ENCODE results near the gene TMEM191B.
"Not testable (repeated sequence)": the region's sequence is repeated elsewhere in the genome, so short reads cannot be mapped to it uniquely, and the experiment has no call there.

The TMEM191B gene

GRCh38 chr22:18558939-18559338, 31.3 kb downstream of the TMEM191B start:
- not testable (repeated sequence) for H3K4me1 ChIP-seq (ENCODE audit: control insufficient read depth in 5 of 5, insufficient read depth in 5 of 5, low read length in 5 of 5)

GRCh38 chr22:18560099-18560974, 32.7 kb downstream of the TMEM191B start:
- H3K9me3 ChIP-seq (ENCODE audit: control insufficient read depth in 5 of 5, low read length in 5 of 5); H3K4me3 ChIP-seq (ENCODE audit: low read depth in 1 of 5, low read length in 5 of 5); H3K27me3 ChIP-seq (ENCODE audit: control insufficient read depth in 5 of 5, insufficient read depth in 4 of 5, low read length in 5 of 5); H3K27ac ChIP-seq (ENCODE audit: low read depth, low read length); H3K36me3 ChIP-seq (ENCODE audit: control insufficient read depth in 5 of 5, insufficient read depth in 5 of 5, low read length in 5 of 5); H3K9ac ChIP-seq (ENCODE audit: low read length in 5 of 5); H3K4me1 ChIP-seq (ENCODE audit: control insufficient read depth in 5 of 5, insufficient read depth in 5 of 5, low read length in 5 of 5): not testable (repeated sequence)

More at GRCh38 chr22:18558939-18559338, 31.3 kb downstream of the TMEM191B start:
- not testable (repeated sequence) for H3K27me3 ChIP-seq (ENCODE audit: control insufficient read depth in 5 of 5, insufficient read depth in 4 of 5, low read length in 5 of 5); H3K9ac ChIP-seq (ENCODE audit: low read length in 5 of 5); H3K27ac ChIP-seq (ENCODE audit: low read depth, low read length); H3K36me3 ChIP-seq (ENCODE audit: control insufficient read depth in 5 of 5, insufficient read depth in 5 of 5, low read length in 5 of 5); H3K9me3 ChIP-seq (ENCODE audit: control insufficient read depth in 5 of 5, low read length in 5 of 5); H3K4me3 ChIP-seq (ENCODE audit: low read depth in 1 of 5, low read length in 5 of 5)

- H3K4me1 ChIP-seq (ENCODE audit: control insufficient read depth in 5 of 5, insufficient read depth in 5 of 5, low read length in 5 of 5); H3K27me3 ChIP-seq (ENCODE audit: control insufficient read depth in 5 of 5, insufficient read depth in 4 of 5, low read length in 5 of 5); H3K36me3 ChIP-seq (ENCODE audit: control insufficient read depth in 5 of 5, insufficient read depth in 5 of 5, low read length in 5 of 5); H3K4me3 ChIP-seq (ENCODE audit: low read depth in 1 of 5, low read length in 5 of 5); H3K27ac ChIP-seq (ENCODE audit: low read depth, low read length); H3K9me3 ChIP-seq (ENCODE audit: control insufficient read depth in 5 of 5, low read length in 5 of 5); H3K9ac ChIP-seq (ENCODE audit: low read length in 5 of 5): not testable (repeated sequence)
Observed at GRCh38 chr22:18570509-18571246, 43.1 kb downstream of the TMEM191B start.

GRCh38 chr22:18573483-18574164, 46.0 kb downstream of the TMEM191B start:
- H3K4me1 ChIP-seq (ENCODE audit: control insufficient read depth in 5 of 5, insufficient read depth in 5 of 5, low read length in 5 of 5); H3K4me3 ChIP-seq (ENCODE audit: low read depth in 1 of 5, low read length in 5 of 5); H3K27ac ChIP-seq (ENCODE audit: low read depth, low read length); H3K9ac ChIP-seq (ENCODE audit: low read length in 5 of 5); H3K27me3 ChIP-seq (ENCODE audit: control insufficient read depth in 5 of 5, insufficient read depth in 4 of 5, low read length in 5 of 5); H3K9me3 ChIP-seq (ENCODE audit: control insufficient read depth in 5 of 5, low read length in 5 of 5); H3K36me3 ChIP-seq (ENCODE audit: control insufficient read depth in 5 of 5, insufficient read depth in 5 of 5, low read length in 5 of 5): not testable (repeated sequence)

- not testable (repeated sequence) for H3K36me3 ChIP-seq (ENCODE audit: control insufficient read depth in 5 of 5, insufficient read depth in 5 of 5, low read length in 5 of 5); H3K9ac ChIP-seq (ENCODE audit: low read length in 5 of 5); H3K4me3 ChIP-seq (ENCODE audit: low read depth in 1 of 5, low read length in 5 of 5); H3K27me3 ChIP-seq (ENCODE audit: control insufficient read depth in 5 of 5, insufficient read depth in 4 of 5, low read length in 5 of 5); H3K9me3 ChIP-seq (ENCODE audit: control insufficient read depth in 5 of 5, low read length in 5 of 5); H3K27ac ChIP-seq (ENCODE audit: low read depth, low read length); H3K4me1 ChIP-seq (ENCODE audit: control insufficient read depth in 5 of 5, insufficient read depth in 5 of 5, low read length in 5 of 5)
Observed at GRCh38 chr22:18574555-18574954, 47.0 kb downstream of the TMEM191B start.

- H3K9me3 ChIP-seq (ENCODE audit: control insufficient read depth in 5 of 5, low read length in 5 of 5); H3K4me3 ChIP-seq (ENCODE audit: low read depth in 1 of 5, low read length in 5 of 5); H3K9ac ChIP-seq (ENCODE audit: low read length in 5 of 5); H3K36me3 ChIP-seq (ENCODE audit: control insufficient read depth in 5 of 5, insufficient read depth in 5 of 5, low read length in 5 of 5); H3K27me3 ChIP-seq (ENCODE audit: control insufficient read depth in 5 of 5, insufficient read depth in 4 of 5, low read length in 5 of 5); H3K4me1 ChIP-seq (ENCODE audit: control insufficient read depth in 5 of 5, insufficient read depth in 5 of 5, low read length in 5 of 5); H3K27ac ChIP-seq (ENCODE audit: low read depth, low read length): not testable (repeated sequence)
Observed at GRCh38 chr22:18575686-18576085, 48.1 kb downstream of the TMEM191B start.

GRCh38 chr22:18577090-18577818, 49.7 kb downstream of the TMEM191B start:
- not testable (repeated sequence) for H3K9me3 ChIP-seq (ENCODE audit: control insufficient read depth in 5 of 5, low read length in 5 of 5); H3K4me1 ChIP-seq (ENCODE audit: control insufficient read depth in 5 of 5, insufficient read depth in 5 of 5, low read length in 5 of 5); H3K4me3 ChIP-seq (ENCODE audit: low read depth in 1 of 5, low read length in 5 of 5); H3K27me3 ChIP-seq (ENCODE audit: control insufficient read depth in 5 of 5, insufficient read depth in 4 of 5, low read length in 5 of 5); H3K27ac ChIP-seq (ENCODE audit: low read depth, low read length); H3K9ac ChIP-seq (ENCODE audit: low read length in 5 of 5); H3K36me3 ChIP-seq (ENCODE audit: control insufficient read depth in 5 of 5, insufficient read depth in 5 of 5, low read length in 5 of 5)

GRCh38 chr22:18577847-18578246, 50.2 kb downstream of the TMEM191B start:
- not testable (repeated sequence) for H3K36me3 ChIP-seq (ENCODE audit: control insufficient read depth in 5 of 5, insufficient read depth in 5 of 5, low read length in 5 of 5); H3K9me3 ChIP-seq (ENCODE audit: control insufficient read depth in 5 of 5, low read length in 5 of 5); H3K27ac ChIP-seq (ENCODE audit: low read depth, low read length); H3K4me3 ChIP-seq (ENCODE audit: low read depth in 1 of 5, low read length in 5 of 5); H3K9ac ChIP-seq (ENCODE audit: low read length in 5 of 5); H3K27me3 ChIP-seq (ENCODE audit: control insufficient read depth in 5 of 5, insufficient read depth in 4 of 5, low read length in 5 of 5); H3K4me1 ChIP-seq (ENCODE audit: control insufficient read depth in 5 of 5, insufficient read depth in 5 of 5, low read length in 5 of 5)

Measured in subcutaneous abdominal adipose tissue (tissue), 5 donors.